BJ (cell line): ENCODE results near the gene ACADSB. TPM values are rescaled to one million over a fixed set of nuclear protein-coding genes. Genes with fewer than 3 reads are reported as not detected.

Experiments used
- CTCF ChIA-PET: fragments of 350-600 bp; formaldehyde crosslinking; extraction: SDS; loops from one replicate; lab custom pipeline; 2021; ENCODE audit warnings: antibody characterized with exemption, inconsistent platforms; lab: Yijun Ruan, JAX
- POLR2A ChIA-PET: fragments of 300-600 bp; sonication (Branson Sonifier 250); formaldehyde crosslinking; extraction: SDS; loops from one replicate; lab custom pipeline; 2021; ENCODE audit warnings: antibody characterized with exemption; lab: Charles Lee
- DNase-seq: peaks from one replicate; pipeline ENCODE4 v3.0.0-alpha.2; 2011; ENCODE audit warnings: low read depth
- H3K27me3 ChIP-seq: 2 replicates; pipeline ENCODE4 v1.6.0; 2011; ENCODE audit warnings: low read length; ENCODE audit not compliant: control insufficient read depth, insufficient read depth
- H3K36me3 ChIP-seq: 2 replicates; pipeline ENCODE4 v1.5.1; 2011; ENCODE audit warnings: low read length; ENCODE audit not compliant: control insufficient read depth, insufficient read depth
- H3K4me3 ChIP-seq: 2 replicates; pipeline ENCODE4 v1.5.1; 2011; ENCODE audit warnings: low read depth, mild to moderate bottlenecking, control low read depth, low read length
- polyA plus RNA-seq: library from polyadenylated mRNA; depleted of rRNA; stranded (reverse); fragments of >200 nt; gene quantifications from 2 replicates; pipeline ENCODE4 v1.2.3, GENCODE V29; 2011
- TF ChIP-seq, protein P1 (sequence below): IDR thresholded peaks from 2 replicates; pipeline ENCODE4 v1.5.1; 2011; ENCODE audit warnings: low read depth, mild to moderate bottlenecking, control low read depth, inconsistent platforms, low read length, moderate library complexity; ENCODE audit not compliant: insufficient read depth

Gene ACADSB
- polyA plus RNA-seq, 1 experiment: 5.2 TPM

DNA sequence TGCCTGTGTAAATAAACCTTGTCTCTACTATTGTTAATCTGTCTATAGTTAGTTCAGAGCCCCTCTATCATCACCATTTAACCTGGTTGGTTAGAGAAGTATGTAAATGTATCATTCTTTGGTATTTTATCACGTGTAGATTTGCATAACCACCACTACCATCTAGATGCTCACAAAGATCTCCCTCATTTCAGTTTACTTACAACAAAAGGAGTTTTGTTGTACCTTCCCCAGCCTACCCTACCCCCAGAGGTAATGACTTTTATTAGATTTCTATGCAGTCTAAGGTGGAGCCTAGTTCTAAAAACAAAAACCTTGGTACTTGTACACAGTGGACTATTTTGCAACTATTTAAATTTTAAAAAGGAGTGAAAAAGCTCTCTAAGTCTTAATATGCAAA is 17.5 kb downstream of the ACADSB start:
- POLR2A ChIA-PET: no interaction called here
- Histone ChIP-seq H3K4me3 (no peak overlapping the region), H3K36me3 (no peaks in the 10 kb centered on the region), H3K27me3 (no peaks in the 10 kb centered on the region)
- CTCF ChIA-PET: interaction anchor here (1.0 kb wide), 1 partner anchor 17 kb away, joined by 3 read pairs; no protein-coding TSS in a partner anchor
- TF ChIP-seq, protein P1, sequence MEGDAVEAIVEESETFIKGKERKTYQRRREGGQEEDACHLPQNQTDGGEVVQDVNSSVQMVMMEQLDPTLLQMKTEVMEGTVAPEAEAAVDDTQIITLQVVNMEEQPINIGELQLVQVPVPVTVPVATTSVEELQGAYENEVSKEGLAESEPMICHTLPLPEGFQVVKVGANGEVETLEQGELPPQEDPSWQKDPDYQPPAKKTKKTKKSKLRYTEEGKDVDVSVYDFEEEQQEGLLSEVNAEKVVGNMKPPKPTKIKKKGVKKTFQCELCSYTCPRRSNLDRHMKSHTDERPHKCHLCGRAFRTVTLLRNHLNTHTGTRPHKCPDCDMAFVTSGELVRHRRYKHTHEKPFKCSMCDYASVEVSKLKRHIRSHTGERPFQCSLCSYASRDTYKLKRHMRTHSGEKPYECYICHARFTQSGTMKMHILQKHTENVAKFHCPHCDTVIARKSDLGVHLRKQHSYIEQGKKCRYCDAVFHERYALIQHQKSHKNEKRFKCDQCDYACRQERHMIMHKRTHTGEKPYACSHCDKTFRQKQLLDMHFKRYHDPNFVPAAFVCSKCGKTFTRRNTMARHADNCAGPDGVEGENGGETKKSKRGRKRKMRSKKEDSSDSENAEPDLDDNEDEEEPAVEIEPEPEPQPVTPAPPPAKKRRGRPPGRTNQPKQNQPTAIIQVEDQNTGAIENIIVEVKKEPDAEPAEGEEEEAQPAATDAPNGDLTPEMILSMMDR: no peak
- DNase-seq: no peak

DNA sequence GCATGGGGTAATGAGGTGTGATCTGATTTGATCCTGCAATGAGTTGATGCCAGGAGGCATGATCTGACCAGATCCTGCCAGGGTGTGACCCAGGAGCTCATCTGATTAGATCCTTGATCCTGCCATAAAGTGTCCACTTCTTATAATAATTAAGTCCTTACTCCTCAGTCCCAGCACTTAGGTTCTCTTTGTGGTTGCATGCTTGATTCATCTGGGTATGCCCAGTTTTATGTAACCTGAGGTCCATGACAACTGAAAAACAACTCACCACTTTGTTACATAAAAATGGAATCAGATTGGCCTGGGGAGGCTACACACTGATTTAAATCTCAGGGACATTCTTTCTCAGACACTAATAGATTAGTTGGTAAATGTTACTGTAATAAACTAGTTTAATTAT is 19.1 kb downstream of the ACADSB start:
- DNase-seq: no peak
- Histone ChIP-seq H3K4me3 (no peak overlapping the region), H3K27me3 (no peaks in the 10 kb centered on the region), H3K36me3 (no peaks in the 10 kb centered on the region)
- TF ChIP-seq, protein P1: no peak
- POLR2A ChIA-PET: no interaction called here
- CTCF ChIA-PET: interaction anchor here (0.6 kb wide), 1 partner anchor 66 kb away, joined by 3 read pairs; no protein-coding TSS in a partner anchor

- no peaks in the 10 kb centered on the region for H3K27me3 ChIP-seq
- ChIA-PET POLR2A (no interaction called here), CTCF (interaction anchor here (1.3 kb wide), 1 partner anchor 12 kb away, joined by 5 read pairs; no protein-coding TSS in a partner anchor)
- no peaks in the 10 kb centered on the region for H3K36me3 ChIP-seq
- TF ChIP-seq, protein P1: no peak
- H3K4me3 ChIP-seq: no peak overlapping the region
- DNase-seq: no peak
Measured at GRCh38 chr10:123031124-123031523, 22.3 kb downstream of the ACADSB start.

GRCh38 chr10:123034332-123034731 is 25.5 kb downstream of the ACADSB start:
- TF ChIP-seq, protein P1: no peak
- ChIA-PET POLR2A (no interaction called here), CTCF (interaction anchor here (0.6 to 2.6 kb wide), 3 partner anchors 10 to 1337 kb away, joined by 4 to 14 read pairs (median 4); no protein-coding TSS in a partner anchor)
- H3K4me3 ChIP-seq: no peak overlapping the region
- no peak for DNase-seq
- H3K27me3 ChIP-seq: no peaks in the 10 kb centered on the region
- no peaks in the 10 kb centered on the region for H3K36me3 ChIP-seq

DNA sequence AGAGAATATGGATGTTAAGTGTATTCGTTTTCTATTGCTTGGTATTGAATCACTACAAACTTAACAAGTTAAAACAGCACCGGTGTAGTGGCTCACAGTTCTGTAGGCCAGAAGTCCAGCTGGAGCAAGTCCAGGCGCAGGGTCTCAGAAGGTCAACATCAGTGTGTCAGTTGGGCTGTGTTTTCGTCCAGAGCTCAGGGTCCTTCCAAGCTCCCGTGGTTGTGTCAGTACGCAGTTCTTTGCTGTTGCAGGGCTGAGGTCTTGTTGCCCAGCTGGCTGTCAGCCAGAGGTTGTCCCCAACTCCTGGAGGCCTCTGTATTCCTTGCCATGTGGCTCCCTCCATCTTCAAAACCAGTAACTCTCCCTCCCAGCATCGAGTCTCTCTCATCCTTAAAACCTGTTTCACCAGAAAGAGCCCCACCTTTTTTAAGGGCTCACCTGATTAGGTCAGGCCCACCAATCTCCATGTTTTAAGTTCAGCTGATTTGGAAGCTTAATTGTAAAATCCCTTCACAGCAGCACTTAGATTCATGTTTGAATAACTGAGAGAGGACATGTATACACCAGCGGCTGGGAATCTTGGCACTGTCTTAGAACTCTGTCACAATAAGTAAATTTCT is 26.8 kb downstream of the ACADSB start:
- Histone ChIP-seq H3K36me3 (no peaks in the 10 kb centered on the region), H3K27me3 (no peaks in the 10 kb centered on the region), H3K4me3 (no peak overlapping the region)
- no peak for DNase-seq
- POLR2A ChIA-PET: no interaction called here
- TF ChIP-seq, protein P1: no peak
- CTCF ChIA-PET: no interaction called here
